Measurements from ENCODE around the gene SEMA6A. TPM values are rescaled to one million over a fixed set of nuclear protein-coding genes. Genes with fewer than 3 reads are reported as not detected.

Gene SEMA6A
- total RNA-seq, 2 donors from 2014 or later: 7.4 to 11.4 TPM

GRCh38 chr5:116465411-116465810 lies 109.2 kb downstream of the SEMA6A start:
- Histone ChIP-seq H3K4me3 (no peak overlapping the region), H3K27me3 (replicated peaks; ENCODE audit: insufficient read depth) (no peaks in the 10 kb centered on the region), H3K9me3 (no peaks in the 10 kb centered on the region)

DNA sequence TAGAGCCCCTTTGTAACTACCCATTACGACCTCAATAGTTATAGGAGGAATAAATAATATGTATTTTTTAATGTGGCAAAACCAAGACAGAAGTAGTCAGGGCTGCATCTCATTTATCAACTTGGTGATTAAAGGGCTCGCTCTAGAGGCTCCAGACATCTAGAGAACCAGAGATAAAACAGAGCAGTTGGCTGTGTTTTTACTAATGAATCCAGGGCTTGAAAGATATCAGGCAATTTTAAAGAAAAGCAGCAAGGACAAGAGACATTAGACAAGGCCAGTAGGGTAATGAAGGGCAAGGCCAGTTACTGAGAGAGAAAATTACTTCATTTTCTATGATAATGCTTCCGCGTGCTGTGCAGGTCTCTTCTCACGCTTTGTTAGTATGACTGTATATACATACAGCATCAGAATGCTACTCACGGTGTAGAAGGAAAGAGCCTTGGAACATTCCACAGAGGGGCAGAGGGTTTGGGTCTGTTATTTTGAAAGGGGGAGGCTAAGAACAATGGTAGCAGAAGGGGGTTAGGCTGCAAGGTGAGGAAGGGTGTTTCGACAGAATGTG lies 110.4 kb downstream of the SEMA6A start:
- TF ChIP-seq, protein P1, sequence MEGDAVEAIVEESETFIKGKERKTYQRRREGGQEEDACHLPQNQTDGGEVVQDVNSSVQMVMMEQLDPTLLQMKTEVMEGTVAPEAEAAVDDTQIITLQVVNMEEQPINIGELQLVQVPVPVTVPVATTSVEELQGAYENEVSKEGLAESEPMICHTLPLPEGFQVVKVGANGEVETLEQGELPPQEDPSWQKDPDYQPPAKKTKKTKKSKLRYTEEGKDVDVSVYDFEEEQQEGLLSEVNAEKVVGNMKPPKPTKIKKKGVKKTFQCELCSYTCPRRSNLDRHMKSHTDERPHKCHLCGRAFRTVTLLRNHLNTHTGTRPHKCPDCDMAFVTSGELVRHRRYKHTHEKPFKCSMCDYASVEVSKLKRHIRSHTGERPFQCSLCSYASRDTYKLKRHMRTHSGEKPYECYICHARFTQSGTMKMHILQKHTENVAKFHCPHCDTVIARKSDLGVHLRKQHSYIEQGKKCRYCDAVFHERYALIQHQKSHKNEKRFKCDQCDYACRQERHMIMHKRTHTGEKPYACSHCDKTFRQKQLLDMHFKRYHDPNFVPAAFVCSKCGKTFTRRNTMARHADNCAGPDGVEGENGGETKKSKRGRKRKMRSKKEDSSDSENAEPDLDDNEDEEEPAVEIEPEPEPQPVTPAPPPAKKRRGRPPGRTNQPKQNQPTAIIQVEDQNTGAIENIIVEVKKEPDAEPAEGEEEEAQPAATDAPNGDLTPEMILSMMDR (IDR thresholded peaks at IDR 0.05): no peak
- no peak for DNase-seq (ENCODE audit: low spot score)
- Histone ChIP-seq H3K4me3 (no peak overlapping the region), H3K27me3 (replicated peaks; ENCODE audit: insufficient read depth) (no peaks in the 10 kb centered on the region), H3K27ac (no peak overlapping the region), H3K9me3 (no peaks in the 10 kb centered on the region), H3K36me3 (no peaks in the 10 kb centered on the region), H3K4me1 (ENCODE audit: control insufficient read depth in 1 of 2, low read depth in 2 of 2) (no peaks in the 10 kb centered on the region)
- ATAC-seq (ENCODE audit: insufficient number of reproducible peaks, low FRiP score, low read depth): no peak

More at GRCh38 chr5:116465411-116465810, 109.2 kb downstream of the SEMA6A start:
- Histone ChIP-seq H3K36me3 (no peaks in the 10 kb centered on the region), H3K27ac (no peak overlapping the region), H3K4me1 (ENCODE audit: control insufficient read depth in 1 of 2, low read depth in 2 of 2) (no peaks in the 10 kb centered on the region)
- ATAC-seq (ENCODE audit: insufficient number of reproducible peaks, low FRiP score, low read depth) (no peak), DNase-seq (ENCODE audit: low spot score) (no peak)
- TF ChIP-seq, protein P1 (IDR thresholded peaks at IDR 0.05): no peak

DNA sequence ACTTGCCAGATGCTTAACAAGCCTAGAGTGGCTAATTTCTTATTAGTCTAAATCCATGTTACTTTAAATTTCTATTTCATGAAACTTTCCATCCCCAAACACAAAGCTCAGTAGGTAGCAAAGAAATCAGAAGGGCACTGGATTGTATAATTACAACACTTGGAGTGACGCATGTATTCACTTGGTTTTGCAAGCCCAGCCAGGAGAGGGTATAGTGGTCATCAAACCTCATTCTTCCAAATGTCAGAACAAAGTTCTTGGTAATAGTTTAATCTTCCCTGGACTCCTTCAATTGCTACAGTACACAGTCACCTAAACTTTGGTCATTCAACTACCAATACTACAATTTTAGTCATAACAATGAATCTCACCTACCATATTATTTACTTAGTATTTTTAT lies 112.1 kb downstream of the SEMA6A start:
- Histone ChIP-seq H3K27ac (no peak overlapping the region), H3K36me3 (no peaks in the 10 kb centered on the region), H3K9me3 (no peaks in the 10 kb centered on the region), H3K4me3 (no peak overlapping the region), H3K4me1 (ENCODE audit: control insufficient read depth in 1 of 2, low read depth in 2 of 2) (no peaks in the 10 kb centered on the region), H3K27me3 (replicated peaks; ENCODE audit: insufficient read depth) (no peaks in the 10 kb centered on the region)
- TF ChIP-seq, protein P1 (IDR thresholded peaks at IDR 0.05): no peak
- no peak for DNase-seq (ENCODE audit: low spot score)
- no peak for ATAC-seq (ENCODE audit: insufficient number of reproducible peaks, low FRiP score, low read depth)

DNA sequence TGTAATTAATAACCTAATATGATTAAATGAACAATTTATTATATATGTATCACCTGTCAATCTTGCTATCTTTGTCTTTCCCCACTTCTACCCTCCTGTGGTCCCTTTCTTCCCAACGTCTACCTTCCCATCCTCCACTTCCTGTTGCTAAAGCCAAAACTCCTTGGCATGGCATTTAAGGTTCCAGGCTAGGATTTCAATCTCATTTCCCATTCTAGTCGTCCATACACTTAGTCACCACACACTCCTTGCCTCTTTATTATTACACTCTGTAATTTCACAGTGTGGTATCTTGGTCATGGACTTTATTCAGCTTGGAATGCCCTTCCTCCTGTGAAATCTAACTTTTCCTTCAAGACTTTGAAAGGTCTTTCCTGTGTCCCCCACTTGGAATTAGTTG lies 115.3 kb downstream of the SEMA6A start:
- TF ChIP-seq, protein P1 (IDR thresholded peaks at IDR 0.05): no peak
- Histone ChIP-seq H3K4me1 (ENCODE audit: control insufficient read depth in 1 of 2, low read depth in 2 of 2) (peaks cover 4 to 17% of the 10 kb centered on the region in 2 donors), H3K27ac (no peak overlapping the region), H3K36me3 (no peaks in the 10 kb centered on the region), H3K4me3 (no peak overlapping the region), H3K27me3 (replicated peaks; ENCODE audit: insufficient read depth) (no peaks in the 10 kb centered on the region), H3K9me3 (no peaks in the 10 kb centered on the region)
- ATAC-seq (ENCODE audit: insufficient number of reproducible peaks, low FRiP score, low read depth) (no peak), DNase-seq (ENCODE audit: low spot score) (no peak)

GRCh38 chr5:116457062-116457461 lies 117.6 kb downstream of the SEMA6A start:
- DNase-seq (ENCODE audit: low spot score) (no peak), ATAC-seq (ENCODE audit: insufficient number of reproducible peaks, low FRiP score, low read depth) (no peak)
- Histone ChIP-seq H3K36me3 (no peaks in the 10 kb centered on the region), H3K9me3 (no peaks in the 10 kb centered on the region), H3K4me3 (no peak overlapping the region), H3K27ac (no peak overlapping the region), H3K27me3 (replicated peaks; ENCODE audit: insufficient read depth) (no peaks in the 10 kb centered on the region), H3K4me1 (ENCODE audit: control insufficient read depth in 1 of 2, low read depth in 2 of 2) (peaks cover 4 to 24% of the 10 kb centered on the region in 2 donors)
- TF ChIP-seq, protein P1 (IDR thresholded peaks at IDR 0.05): no peak
